Bone marrow (tissue), 2 donors: ENCODE data around the gene RASD1.

Experiments used
- DNase-seq, 2 donors: peaks; one replicate each; lab custom pipeline; 2025; lab: John Stamatoyannopoulos, UW

The RASD1 gene

DNA sequence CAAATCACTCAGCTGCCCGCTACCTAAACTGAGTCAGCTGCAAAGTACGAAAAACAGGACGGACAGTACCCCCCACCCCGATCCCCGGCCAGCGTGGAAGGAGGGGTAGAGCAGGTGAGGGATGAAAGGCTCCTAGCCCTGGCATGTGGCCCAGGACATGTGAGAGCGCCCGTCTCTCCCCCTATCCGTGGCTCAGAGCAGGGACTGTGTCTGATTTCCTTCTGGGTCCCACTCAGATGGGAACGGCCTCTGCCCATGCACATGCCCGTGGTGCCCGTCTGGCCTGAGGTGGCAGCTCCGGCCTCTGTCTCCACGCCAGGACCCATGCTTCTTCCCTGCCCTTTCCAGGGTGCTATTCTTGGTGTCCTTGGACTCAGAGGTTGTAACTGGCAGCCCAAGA is 30.2 kb upstream of the RASD1 start:
- no peak for DNase-seq

DNA sequence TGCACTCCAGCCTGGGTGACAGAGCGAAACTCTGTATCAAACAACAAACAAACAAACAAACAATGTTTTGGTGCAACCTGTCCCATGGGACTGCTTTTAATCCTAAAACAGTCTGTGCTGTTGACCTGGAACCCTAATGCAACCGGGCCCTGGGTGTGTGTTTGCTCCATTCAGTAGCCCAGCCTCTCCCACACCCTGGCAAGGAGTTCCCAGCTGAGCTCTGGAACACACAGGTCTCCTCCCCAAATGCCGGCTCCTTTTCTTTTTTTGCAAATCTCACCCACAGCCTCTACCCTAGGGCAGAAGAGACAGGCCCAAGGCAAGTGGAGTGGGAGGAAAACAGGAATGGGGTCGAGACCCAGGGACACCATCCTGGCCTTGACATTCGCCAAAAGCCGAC is 29.8 kb upstream of the RASD1 start:
- DNase-seq, result no peak

DNA sequence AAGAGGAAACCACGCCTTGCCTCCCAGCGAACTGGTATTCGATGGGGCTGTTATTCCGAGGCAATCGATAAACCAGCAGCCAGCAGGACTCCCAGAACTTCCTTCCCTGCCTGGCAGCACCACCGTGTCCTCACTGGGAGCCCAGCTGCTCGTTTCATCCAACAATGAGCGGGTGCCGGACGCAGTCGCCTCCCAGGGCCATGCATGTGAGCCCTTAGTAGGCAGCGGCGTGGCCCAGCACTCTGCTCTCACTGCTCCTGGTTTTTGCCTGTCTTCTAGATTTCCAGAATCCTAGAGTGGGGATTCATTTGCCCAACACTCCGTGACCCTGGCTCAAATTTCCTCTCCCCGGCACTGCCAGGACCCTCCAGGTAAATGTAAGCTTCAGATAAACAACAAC is 29.1 kb upstream of the RASD1 start:
- DNase-seq, result no peak

DNA sequence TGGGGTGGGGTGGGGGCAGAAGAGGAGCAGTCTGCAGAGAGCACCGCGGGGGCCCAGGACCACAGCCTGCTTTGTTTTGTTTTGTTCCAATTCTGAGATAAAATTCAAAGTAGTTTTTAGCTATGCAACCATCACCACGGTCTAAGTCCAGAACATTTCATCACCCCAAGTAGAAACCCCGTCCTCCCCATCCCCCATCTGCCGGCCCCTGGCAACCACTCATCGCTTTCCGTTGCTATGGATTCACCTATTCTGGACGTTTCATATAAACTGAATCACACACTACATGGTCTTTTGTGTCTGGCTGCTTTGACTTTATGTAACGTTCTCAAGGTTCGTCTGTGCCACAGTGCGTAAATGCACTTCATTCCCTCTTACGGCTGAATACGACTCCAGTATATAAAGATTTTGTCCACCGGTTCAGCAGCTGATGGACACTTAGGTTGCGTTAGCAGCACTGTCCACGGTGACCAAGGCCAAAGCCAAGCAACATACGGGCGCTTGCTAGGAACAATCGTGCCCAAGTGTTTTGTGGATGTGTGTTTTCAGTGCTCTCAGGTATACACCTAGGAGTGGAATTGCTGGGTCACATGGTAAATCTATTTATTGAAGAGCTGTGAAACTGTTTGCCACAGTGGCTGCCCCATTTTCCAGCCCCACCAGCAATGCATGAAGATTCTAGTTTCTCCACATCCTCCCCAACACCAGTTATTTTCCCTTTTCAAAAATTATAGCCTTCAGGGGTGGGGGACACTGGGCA is 27.7 kb upstream of the RASD1 start:
- no peak for DNase-seq

DNA sequence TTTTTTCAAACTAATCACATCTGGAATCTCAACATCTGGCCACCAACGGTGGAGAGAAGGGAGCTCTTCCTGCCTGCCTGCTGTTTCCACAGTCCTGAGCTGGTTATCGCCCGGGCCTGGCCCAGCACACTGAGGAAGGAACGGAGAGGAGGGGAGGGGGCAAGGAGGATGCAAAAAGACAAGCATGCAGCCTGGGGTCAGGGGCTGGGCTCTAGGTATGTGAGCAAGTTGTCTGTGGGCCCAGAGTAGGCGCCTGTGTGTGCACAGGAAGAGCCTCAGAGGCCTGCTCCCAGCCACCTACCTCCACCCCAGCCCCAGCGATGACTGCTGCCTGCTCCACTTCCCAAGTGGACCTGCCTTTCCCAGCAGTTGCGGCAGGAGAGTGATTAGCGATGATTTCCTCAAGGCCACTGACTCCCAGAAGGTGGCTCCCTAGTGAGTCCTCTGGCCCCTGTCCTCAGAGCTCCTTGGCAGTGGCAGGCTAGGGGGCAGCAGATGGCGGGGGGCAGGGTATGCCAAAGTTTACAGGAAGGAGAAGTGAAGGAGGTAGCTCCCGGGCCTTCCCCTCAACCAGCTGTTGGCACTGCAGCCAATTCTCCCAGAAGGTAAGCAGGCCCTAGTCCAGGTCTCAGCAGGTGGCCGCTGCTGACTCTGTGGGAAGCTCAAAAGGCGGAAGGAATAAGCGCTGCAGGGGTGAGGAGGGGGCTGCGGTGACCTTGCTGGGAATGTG is 27.0 kb upstream of the RASD1 start:
- no peak for DNase-seq

DNA sequence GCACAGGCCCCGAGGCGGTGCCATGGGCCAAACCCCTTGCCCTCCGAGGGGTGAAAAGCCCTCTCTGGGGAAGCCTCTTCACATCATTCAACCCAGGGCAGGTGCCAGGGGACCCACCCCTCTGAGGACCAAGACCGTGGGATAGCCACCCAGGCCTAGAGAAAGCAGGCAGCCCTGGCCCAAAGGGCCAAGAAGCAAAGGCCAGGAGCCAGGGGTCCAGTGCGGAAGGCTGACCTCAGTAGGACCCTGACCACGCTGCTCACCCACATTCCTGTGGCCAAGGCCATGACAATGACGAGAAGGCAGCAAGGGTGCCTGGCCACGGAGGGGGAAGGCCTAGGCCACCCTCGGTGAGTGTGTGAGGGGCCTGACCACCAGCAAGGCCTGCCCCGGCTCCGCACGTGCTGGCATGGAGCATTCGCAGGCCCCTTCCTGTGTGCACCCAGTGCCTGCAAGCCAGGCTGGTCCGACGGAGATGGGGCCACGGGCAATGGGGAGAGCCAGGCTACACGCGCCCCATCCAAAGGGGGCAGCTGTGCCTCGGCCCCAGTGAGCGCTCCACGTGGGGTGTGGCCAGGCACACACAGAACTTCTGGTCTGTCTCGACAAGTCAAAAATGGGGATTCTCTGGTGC is 24.5 kb upstream of the RASD1 start:
- DNase-seq, result no peak

DNA sequence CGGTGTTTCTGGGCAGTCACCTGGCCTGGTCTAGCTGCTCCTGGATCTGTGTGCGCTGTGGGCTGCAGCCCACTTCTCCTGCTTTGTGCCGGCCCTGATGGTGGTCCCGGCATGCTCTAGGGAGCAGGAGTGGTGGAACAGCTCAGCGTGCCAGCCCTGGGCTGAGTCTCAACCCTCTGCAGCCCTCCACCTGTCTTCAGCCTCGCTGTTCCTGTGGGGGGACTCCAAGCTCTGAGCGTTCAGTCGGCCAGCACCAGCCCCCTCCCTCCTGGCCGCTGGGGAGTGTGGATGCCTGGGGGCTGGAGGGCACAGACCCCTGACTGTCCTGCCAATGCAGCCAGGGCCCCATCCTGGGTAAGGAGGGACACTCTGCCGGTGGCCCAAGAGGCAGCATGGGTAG is 23.7 kb upstream of the RASD1 start:
- DNase-seq, result no peak

DNA sequence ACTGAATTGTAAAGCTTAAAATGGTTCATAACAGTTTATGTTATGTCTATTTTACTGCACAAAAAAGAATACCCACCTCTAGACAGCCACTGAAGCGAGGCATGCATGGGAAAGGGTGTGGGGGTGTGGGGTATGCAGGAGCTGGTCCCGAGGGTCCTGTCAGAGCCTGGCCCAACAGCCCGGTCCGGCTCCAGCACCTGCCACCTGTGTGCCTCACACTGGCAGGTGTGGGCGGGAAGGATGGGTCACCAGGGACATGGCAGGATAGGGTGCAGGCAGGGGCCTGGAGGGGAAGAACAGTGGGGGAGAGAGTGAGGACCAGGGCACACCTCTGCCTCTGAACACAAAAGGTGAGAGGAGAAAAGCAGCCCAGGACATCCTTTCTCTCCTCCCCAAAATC is 22.8 kb upstream of the RASD1 start:
- no peak for DNase-seq

DNA sequence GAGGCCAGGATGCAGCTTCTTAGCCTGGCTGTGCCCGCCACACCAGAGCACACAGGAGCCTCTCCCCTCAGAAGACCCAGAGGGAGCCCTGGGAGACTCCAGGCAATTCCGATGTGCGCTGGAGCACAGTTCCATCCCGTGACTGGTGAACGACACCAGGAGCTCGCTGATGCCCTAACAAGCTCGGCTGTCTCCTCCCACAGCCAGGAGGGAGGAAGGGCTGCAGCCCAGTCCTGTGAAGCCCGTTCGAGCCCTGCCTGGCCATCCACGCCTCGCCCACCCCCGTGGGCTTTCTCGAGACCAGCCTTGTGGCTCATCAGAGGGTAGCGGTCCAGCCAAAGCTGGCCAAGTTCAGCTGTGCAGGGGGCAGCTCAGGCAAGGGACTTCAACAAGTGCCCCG is 21.8 kb upstream of the RASD1 start:
- DNase-seq, result no peak

DNA sequence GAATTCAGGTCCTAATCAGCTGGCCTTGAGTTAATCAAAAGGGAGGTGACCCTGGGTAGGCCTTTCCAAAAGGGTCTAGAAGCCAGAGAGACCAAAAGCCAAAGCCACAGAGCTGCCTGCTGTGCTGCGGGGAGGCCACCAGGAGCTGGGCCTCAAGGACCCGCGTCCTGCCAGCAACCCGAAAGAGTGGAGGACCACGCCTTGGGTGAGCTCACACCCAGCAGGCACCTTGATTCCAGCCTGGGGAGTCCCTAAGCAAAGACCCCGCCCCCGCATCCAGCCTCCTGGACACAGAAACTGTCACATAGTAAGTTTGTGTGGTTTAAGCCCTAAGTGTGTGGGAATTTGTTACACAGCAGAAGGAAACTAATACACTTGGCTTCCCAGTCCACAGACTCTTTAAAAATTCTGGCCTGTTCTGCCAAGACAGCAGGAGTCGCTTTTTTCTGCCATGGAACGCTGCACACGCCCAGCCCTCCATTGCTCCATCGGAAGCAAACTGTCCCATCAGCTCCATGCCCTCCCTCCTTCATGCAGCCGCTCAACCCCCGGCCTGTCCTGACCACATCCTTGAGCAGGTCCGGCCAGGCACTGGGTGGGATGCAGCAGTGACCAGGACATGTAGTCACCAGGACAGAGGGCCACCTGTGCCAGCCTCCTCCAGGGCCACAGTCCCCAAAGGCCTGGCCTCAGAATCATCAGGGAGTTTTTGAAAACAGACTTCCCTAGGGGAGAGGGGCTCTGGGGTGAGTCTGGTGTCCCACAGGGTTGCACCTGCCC is 20.9 kb upstream of the RASD1 start:
- no peak for DNase-seq

DNA sequence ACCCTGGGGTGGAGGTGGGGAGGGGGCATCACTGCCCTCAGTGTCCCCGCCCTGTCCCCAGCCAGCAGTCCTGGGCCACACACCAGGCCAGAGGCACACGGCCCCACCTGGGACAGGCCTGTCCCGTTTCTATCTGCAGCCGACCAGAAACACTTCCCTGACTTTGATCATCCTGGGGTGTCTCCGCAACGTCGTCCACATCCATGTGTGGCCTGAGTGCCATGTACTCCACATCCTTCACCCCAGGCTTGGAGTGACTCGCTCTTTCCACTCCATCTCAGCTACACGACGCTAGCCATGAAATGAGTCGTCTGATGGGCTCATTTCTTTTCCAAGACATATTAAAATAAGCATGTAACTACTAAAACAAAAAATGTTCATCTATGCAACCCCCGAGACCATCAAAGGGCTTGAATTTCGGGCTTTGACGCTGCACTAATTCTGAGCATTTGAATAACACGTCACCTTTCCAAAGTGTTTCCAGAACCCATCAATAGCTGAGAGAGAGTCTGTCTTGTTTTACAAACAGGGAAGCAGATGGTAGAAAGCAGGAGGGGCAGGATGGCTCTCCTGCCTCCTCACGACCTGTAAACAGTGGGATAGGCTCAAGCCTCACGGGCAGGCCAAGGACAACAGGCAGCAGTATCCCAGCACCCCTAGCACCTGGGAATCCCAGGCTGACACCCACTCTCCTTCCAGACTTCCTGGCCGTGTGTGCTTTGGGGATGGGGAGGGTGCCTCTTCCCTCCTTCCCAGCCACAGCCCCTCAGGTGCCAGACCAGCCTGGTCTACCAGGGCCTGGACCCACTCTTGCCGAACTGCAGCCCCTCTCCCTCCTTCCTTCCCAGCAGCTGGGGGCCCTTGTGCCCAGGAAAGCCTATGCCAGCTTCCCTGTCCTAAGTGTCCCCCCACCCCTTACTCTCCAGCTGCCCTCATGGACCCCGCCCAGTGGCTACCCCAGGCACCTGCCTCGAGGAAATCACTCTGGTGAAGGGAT is 20.0 kb upstream of the RASD1 start:
- DNase-seq, result no peak

DNA sequence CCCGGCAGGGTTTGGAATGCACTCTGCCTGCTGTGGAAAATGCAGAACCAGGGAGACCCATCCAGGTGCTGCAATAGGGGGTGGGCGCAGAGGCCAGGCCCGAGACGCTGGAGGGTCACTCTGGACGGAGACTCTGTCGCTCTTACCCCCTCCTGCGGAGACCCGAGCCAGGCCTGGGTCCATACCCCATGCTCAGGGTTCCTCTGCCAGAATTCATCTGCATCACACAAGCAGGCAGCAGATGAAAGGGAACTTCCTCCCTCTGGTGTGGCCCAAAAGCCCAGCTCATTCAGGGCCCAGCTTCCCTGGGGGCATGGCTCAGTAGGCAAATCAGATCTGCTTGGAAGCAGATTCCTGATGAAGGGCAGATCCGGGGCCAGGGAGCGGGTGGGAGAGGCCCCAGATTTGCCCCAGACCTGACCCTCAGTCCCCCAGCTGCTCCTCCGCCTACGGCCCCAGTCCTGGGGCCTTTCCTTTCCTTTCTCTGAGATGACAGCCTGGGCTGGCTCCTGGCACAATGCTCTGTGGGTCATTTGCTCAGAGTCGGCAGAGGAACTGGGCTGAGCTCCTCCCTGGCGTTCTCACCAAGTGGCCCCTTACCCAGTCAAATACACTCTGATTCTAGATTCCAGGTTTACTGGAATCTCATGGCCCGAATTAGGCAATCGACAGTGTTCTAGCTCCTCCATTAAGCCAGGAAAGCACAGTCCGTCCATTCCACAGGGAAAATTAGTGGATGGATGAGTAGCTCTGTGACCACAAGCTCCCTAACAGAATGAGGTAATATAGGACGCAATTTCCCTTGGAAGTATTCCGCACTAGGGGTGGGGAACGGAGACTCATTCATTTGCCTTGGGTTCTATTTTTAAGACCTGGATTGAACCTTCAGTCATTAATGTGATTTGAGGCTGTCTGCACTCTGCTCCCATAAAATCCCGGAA is 19.1 kb upstream of the RASD1 start:
- no peak for DNase-seq

DNA sequence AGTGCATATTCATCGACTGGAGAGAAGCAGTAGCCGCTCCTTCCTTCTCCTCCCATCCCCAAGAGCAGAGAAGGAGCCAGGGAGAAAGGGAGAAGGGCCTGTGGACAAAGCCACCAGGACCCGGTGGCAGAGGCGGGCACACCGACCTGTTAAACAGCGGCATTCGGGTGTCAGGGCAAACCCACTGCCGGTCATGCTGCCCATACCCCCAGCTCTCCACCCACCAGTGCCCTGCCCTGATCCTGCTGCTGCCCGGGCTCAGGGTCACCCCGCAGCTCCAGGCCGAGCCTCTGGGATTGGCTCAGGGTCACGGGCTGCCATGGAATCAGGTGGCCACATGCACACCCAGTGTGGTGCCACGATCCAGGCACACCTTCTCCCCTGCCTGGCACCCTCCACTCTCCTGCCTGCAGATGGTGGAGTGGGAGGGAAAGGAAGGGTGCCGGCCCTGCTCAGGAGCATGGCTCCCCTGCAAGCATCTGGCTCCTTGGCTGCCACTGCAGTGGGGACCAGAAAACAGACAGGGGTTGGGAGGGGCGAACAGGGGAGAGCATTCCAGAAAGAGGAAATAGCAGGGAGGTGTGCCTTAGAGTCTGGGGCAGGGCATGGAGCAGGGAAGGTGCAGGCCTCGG is 18.3 kb upstream of the RASD1 start:
- no peak for DNase-seq

DNA sequence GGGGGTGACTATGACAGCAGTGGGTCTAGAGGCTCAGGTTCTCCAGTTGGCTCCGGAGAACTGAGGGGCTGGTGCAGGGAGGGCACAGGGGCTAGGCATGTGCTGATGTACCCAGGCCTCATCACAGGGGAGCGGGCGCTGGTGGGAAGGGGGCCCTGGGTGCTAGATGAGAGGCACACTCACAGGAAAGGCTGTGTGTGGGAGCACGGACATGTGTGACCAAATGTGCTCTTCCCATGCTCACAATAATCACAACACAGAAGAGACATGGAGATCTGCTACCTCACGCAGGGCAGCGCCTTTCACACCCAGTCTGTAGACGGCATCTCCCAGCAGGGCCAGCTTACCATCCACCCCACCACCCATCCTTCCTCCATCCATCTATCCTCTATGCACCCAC is 17.4 kb upstream of the RASD1 start:
- DNase-seq, result no peak

DNA sequence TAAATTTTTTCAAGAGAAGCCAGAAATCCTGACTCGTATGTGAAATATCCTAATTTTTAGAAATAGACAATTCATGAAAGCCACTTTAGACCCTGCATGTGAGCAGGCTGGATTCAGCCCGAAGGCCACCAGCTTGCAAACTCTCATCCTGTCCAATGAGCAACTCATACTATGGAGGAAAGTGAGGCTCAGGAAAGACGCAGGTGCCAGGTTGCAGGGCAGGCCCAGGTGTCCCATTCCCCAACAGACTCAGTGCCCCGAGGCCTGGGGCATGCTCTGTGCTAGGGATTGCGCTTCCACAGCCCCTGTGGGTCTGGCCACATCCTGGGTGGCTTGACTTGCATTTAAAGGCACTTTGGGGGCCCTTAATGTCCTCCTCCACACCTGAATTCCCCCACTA is 16.7 kb upstream of the RASD1 start:
- no peak for DNase-seq

DNA sequence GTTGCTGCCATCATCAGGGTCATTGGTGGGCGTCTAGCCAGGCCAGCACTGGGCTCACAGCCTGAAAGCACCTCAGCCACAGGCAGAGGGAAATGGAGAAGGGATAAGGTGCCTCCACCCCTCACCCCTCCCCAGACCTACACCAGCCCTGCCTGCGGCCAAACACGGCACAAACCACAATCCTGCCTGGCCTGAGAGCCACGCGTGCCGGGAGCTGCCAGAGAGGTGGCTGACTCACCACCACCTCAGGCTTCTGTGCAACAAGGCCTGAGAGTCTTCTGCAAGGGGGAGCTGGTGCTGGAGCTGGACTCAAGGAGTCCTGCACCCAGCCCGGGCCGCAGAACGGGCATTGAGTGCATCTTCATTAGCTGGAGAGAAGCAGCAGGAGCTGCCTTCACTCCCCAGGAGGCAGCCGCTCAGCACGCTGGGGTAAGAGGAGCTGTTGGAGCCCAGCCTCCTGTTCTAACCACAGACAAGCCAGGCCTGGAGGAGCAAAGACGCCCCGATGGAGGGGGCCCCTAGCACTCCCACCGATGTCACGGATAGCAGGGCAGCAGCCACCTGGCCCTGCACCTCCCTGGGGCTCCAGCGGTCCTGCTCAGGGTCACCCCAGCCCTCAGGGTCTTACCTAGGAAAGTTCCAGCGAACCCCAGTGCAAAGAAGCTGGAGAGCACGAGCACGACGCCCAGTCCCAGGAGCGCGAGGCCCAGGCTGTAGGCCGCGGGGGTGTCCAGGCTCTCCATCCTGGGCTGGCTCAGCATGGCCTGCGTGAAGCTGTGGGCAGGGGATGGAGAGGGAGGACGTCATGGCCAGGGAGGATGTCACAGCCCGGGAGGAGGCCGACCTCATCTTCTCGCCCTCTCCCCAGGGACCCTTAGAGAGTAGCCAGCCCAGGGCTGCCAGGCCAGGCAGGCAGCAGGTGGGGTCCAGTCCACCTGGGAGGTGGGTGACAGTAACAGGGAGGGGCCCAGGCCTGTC is 16.0 kb upstream of the RASD1 start:
- peak in 1 of 2 donors; percentile 6 for DNase-seq

DNA sequence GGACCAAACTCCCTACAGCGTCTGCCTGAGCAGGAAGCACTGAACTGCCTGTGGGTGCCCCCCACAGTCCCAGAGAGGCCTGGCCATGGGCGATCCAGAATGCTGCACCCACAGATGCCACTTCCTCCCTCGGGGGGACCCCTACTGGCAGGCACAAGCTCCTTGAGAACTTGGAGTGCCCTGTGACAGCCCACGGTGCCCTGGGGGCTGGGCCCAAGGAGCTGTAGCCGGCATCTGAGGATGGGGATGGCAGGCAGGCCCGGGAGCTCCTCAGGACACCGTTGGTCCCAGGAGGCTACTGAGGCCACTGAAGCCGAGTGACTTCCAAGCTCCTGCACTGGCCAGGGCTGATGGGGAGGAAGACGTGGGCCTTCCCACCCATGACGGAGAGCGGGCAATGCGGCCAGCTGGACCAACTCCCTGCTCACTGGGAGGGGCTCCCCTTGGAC is 15.1 kb upstream of the RASD1 start:
- no peak for DNase-seq
